Measurements from ENCODE around the gene CLP1. TPM values are rescaled to one million over a fixed set of nuclear protein-coding genes. Genes with fewer than 3 reads are reported as not detected.
"Not testable (repeated sequence)": the region's sequence is repeated elsewhere in the genome, so short reads cannot be mapped to it uniquely, and the experiment has no call there.

CLP1 gene
- total RNA-seq, 1 donor from 2014 or later = 14.3 TPM

DNA sequence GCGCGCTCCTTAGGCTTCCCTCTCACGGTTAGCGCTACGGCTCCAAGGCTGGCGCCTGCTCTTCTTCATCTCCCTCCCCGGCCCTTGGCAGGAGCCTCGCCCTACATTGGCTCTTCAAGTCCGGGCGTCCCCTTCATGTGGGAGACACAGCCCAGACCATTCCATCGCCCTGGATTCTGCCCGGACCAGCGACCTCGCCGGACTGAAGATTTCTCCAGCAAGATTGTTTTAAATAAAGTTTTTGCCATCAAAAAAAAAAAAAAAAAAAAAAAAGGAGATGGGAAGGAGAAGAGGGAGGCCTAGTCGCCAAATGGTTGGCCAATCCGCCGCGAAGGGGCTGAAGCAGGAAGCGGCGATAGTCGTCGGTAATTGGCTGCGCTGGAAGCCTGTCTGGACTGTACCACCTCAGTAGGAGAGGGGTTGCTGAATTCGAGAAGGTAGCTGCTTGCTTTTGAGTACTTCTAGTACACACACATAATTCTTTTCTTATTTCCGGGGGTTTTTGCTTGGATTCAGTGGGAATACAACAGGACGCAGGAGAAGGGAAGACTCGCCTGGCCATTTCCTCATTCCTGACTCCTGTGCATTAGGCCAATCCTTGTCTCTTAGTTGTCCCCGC lies 9.7 kb downstream of the CLP1 start:
- peak; percentile 99 for DNase-seq

- DNase-seq = peak; percentile 99
These were observed 10.3 kb downstream of the CLP1 start, which contains the start of gene ZDHHC5 for GRCh38 chr11:57667736-57668433. Gene ZDHHC5, plus strand, starts transcription at chr11:57668114. Its CDS starts 4,977 bp downstream, at chr11:57673091.

GRCh38 chr11:57668434-57668782 lies 10.8 kb downstream of the CLP1 start:
- DNase-seq = peak; percentile 36

DNA sequence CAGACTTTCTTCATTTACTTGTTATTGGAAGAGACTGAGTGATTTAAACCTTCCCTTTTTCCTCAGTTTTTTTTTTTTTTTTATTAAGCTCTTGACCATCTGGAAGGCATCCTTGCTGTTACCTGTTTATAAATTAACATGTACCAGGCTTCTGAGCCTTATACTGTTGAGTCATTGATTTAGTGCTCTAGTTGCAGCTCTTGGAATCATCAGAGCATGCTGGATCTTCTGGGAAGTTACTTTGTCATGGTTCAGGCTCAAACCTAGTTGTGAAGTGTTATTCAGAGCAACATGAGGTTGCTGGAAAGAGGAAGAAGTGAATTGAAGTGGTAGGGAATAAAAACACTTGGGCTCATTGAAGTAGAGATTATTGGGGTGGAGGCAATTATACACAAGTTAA lies 16.7 kb downstream of the CLP1 start:
- no peak for DNase-seq

DNA sequence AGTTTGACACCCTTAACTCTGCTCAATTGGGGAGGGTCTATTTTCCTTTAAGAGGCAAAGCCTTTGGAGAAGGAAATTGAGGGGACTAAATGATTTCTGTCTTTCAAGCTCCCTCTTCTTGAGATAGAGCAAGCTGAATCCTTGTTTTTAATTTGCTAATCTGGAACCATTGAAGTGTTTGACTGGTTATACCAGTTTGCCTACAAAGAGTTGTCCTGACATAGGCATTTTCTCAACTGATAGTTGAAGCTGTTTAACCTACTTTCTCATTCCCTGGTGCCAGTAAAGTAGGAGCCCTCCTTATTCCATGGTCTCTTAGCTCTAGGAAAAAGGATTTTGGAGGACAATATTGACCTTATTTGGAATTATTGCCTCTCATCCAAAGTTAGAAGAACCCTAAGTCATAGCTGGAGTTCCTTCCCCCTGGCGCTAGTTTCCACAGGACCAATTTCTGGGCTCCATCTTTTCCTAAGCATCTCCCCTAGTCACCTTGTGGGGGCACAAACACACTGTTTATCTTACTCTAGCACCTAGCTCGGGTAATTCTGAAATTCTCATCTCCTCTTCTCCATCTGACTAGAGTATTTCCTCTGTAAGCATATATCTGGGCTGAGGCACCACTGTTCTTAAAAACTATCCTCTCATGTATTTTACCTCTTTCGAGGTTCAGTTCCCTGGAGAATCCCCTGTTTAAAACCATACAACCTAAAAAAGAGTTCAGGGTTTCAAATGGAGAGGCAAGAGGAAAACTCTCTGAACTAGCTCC lies 17.8 kb downstream of the CLP1 start:
- DNase-seq = no peak

- DNase-seq = no peak
These were observed 21.8 kb downstream of the CLP1 start for GRCh38 chr11:57679396-57679795.

DNA sequence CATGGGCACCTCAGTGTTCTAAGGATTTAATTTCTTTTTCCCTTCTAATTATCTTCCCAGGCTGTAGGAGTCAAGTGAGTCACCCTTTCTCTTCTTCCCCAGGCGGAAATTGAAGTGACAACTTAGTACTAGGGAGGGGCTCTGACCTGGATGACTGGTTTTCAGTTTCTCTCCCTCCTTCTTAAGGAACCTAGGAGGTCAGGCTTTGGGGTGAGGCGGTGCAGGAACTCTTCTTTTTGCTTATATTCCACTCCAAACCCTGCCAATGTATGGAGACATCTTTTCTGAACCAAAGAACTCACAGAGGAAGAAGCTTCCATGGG lies 23.0 kb downstream of the CLP1 start:
- no peak for DNase-seq

DNA sequence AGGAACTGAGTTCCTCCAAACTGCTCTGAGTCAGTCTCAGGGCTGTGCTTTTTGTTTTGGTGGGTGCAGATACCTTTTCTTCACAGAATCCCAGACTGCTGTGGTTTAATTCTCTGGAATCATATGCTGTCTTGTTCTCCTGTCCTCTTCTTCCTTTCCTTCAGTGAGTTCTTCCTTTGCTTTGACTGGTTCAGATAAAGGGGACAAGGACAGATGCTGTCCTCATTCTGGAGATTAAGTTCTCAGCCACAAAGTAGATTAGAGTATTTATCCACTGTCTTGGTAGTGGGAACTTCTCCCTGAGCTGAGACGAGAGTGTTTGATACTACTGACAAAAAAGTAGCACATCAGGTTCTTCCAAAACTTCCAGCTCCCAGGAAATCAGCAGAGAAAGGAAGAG lies 23.6 kb downstream of the CLP1 start:
- no peak for DNase-seq

DNA sequence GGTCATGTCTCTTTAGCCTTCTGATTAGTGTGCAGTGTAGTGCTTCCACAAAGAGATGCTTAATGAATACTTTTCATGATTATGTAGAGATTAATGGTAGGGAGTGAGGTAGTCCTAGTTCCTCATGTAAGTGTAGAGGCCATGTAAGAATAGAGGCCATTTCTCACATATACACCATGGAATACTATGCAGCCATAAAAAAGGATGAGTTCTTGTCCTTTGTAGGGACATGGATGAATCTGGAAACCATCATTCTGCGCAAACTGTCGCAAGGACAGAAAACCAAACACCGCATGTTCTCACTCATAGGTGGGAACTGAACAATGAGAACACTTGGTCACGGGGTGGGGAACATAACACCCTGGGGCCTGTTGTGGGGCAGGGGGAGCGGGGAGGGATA lies 32.9 kb downstream of the CLP1 start:
- not testable (repeated sequence) for DNase-seq

DNA sequence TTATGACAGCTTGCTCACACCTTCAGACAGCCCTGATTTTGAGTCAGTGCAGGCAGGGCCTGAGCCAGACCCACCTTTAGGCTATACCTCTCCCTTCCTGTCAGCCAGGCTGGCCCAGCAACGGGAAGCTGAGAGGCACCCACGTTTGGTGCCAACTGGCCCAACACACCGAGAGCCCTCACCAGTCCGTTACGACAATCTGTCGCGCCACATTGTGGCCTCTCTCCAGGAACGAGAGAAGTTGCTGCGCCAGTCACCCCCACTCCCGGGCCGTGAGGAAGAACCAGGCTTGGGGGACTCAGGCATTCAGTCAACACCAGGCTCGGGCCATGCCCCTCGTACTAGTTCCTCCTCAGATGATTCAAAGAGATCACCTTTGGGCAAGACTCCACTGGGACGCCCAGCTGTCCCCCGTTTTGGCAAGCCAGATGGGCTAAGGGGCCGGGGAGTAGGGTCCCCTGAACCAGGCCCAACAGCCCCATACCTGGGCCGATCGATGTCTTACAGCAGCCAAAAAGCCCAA lies 41.3 kb downstream of the CLP1 start:
- no peak for DNase-seq

GRCh38 chr11:57699813-57700212 lies 42.3 kb downstream of the CLP1 start:
- DNase-seq = no peak

DNA sequence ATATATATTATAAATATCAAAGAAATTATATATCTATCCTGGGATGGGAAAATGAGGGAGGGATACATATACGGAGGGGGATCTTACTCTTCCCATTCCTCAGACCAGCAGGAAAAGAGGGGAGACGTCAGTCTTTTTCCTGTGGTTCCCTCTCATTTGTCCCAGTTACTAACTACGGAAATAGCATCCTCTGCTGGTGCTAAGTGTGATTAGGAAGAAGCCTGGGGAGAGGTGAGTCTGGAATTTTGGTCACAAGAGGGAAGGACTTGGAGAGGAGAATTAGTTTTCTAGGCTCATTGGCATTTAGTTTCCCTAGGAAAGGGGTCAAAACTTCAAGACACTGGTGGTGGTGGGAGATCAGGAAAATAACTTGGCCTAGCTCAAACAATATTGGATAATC lies 42.9 kb downstream of the CLP1 start:
- DNase-seq = no peak

- no peak for DNase-seq
These were observed 45.8 kb downstream of the CLP1 start for GRCh38 chr11:57703341-57703740.

DNA sequence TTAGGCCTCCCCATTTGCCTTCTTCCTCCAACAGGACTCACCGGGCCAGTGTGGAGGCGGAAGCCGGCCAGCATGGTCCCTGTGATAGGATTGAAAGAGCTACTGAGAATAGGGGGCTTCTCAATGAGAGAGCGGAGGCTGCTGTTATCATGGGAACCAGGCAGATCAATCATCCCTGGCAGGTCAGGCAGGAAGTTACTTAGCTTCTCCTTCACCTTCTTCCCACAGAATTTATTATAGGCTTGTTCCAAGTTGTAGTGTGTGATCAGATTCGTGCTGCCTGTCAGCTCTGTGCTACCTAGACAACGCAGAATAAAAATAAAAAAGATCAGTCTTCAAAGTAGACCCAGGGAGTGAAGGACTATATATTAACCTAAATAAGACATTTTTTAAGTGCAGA lies 47.4 kb downstream of the CLP1 start:
- no peak for DNase-seq

DNA sequence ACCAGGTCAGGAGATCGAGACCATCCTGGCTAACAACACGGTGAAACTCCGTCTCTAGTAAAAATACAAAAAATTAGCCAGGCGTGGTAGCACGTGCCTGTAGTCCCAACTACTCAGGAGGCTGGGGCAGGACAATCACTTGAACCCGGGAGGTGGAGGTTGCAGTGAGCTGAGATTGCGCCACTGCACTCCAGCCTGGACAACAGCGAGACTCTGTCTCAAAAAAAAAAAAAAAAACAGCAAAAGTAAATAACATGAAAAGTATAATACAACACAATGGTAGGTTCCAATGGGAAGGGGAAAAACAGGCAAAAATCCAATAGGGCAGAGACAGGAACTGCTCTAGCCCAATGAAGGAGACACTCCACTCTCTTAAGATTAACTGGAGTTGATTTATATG lies 47.9 kb downstream of the CLP1 start:
- DNase-seq = not testable (repeated sequence)

- no peak for DNase-seq
These were observed 52.3 kb downstream of the CLP1 start for GRCh38 chr11:57709802-57710367.

Small RNA genes within 50 kb of the gene (small RNA-seq; reads per million reads assigned to genes)
- 600 reads per million, percentile 98 among the genes with 10 or more reads in this experiment for gene MIR130A (ENCODE audit: low replicate concordance)

Other genes with a start within 250 kb of the CLP1 start
- gene SLC43A3, start 230.6 kb upstream of the CLP1 start, total RNA-seq = 49.4 TPM
- gene RTN4RL2, start 197.2 kb upstream of the CLP1 start, total RNA-seq = 0.21 TPM
- 9.1 TPM for gene SLC43A1, start 142.1 kb upstream of the CLP1 start, total RNA-seq
- 16.8 TPM for gene TIMM10, start 127.0 kb upstream of the CLP1 start, total RNA-seq
- gene SMTNL1, start 120.2 kb upstream of the CLP1 start, total RNA-seq = 107 TPM
- 12.9 TPM for gene UBE2L6, start 90.1 kb upstream of the CLP1 start, total RNA-seq
- gene SERPING1, start 60.1 kb upstream of the CLP1 start, total RNA-seq = 20.8 TPM
- gene YPEL4, start 7.8 kb upstream of the CLP1 start, total RNA-seq = 1.1 TPM
- 29.7 TPM for gene ZDHHC5, start 10.4 kb downstream of the CLP1 start, total RNA-seq
- gene MED19, start 54.5 kb downstream of the CLP1 start, total RNA-seq = 11.0 TPM
- 34.8 TPM for gene TMX2, start 54.8 kb downstream of the CLP1 start, total RNA-seq
- gene SELENOH, start 83.7 kb downstream of the CLP1 start, total RNA-seq = 73.2 TPM
- gene BTBD18, start 94.1 kb downstream of the CLP1 start, total RNA-seq = not detected
- gene CTNND1, start 104.0 kb downstream of the CLP1 start, total RNA-seq = 185 TPM